IMR-90 (cell line): ENCODE data around the gene GRIK3. TPM values are rescaled to one million over a fixed set of nuclear protein-coding genes. Genes with fewer than 3 reads are reported as not detected.

Source experiments
- ATAC-seq: fragments of 200-7000 bp; cut with Tn5 transposase; 2 replicates; pipeline ENCODE4 v1.9.1; 2020; ENCODE audit warnings: low read depth, mild to moderate bottlenecking, moderate library complexity
- BruUV-seq: library from RNA; stranded (reverse); fragments of 400-500 nt; replicated peaks from 2 replicates; lab custom pipeline; 2021; lab: Mats Ljungman, UMichigan
- CTCF ChIA-PET: fragments of 300-600 bp; formaldehyde crosslinking; extraction: SDS; loops from one replicate; lab custom pipeline; 2021; ENCODE audit warnings: antibody characterized with exemption; lab: Yijun Ruan, JAX
- POLR2A ChIA-PET: fragments of 300-600 bp; sonication (Branson Sonifier 250); formaldehyde crosslinking; loops from one replicate; lab custom pipeline; 2022; ENCODE audit warnings: antibody characterized with exemption; ENCODE audit not compliant: unreplicated experiment; lab: Charles Lee
- DNase-seq: peaks from one replicate; pipeline ENCODE4 v3.0.0; 2013
- H2AFZ ChIP-seq: replicated peaks from 2 replicates; pipeline ENCODE3; 2013; ENCODE audit warnings: low read length, mild to moderate bottlenecking; ENCODE audit not compliant: poor library complexity
- H2AK5ac ChIP-seq: 2 replicates; pipeline ENCODE4 v1.6.1; 2013; ENCODE audit warnings: low read depth, low read length, inconsistent platforms
- H2AK9ac ChIP-seq: replicated peaks from 2 replicates; pipeline ENCODE3; 2013; ENCODE audit warnings: mild to moderate bottlenecking, low read depth, low read length, moderate library complexity; ENCODE audit not compliant: poor library complexity
- H2BK120ac ChIP-seq: 2 replicates; pipeline ENCODE4 v1.6.1; 2013; ENCODE audit warnings: low read depth, low read length, inconsistent platforms
- H2BK15ac ChIP-seq: 3 replicates; pipeline ENCODE4 v1.6.1; 2013; ENCODE audit warnings: low read depth, low read length, inconsistent platforms
- H2BK20ac ChIP-seq: 2 replicates; pipeline ENCODE4 v1.6.1; 2013; ENCODE audit warnings: low read depth, mild to moderate bottlenecking, inconsistent platforms, low read length, moderate library complexity
- H2BK5ac ChIP-seq: 2 replicates; pipeline ENCODE4 v1.6.1; 2013; ENCODE audit warnings: mild to moderate bottlenecking, low read depth, low read length, inconsistent platforms; ENCODE audit not compliant: poor library complexity, severe bottlenecking
- H3K14ac ChIP-seq: replicated peaks from 2 replicates; pipeline ENCODE4 v1.6.1; 2013; ENCODE audit warnings: low read depth, low read length, inconsistent platforms
- H3K18ac ChIP-seq: 2 replicates; pipeline ENCODE4 v1.6.1; 2013; ENCODE audit warnings: low read depth, low read length, control low read depth
- H3K23ac ChIP-seq: 2 replicates; pipeline ENCODE4 v1.6.1; 2013; ENCODE audit warnings: low read depth, low read length, inconsistent platforms
- H3K27ac ChIP-seq: 2 replicates; pipeline ENCODE4 v1.5.1; 2013; ENCODE audit warnings: mild to moderate bottlenecking, control low read depth, low read length; ENCODE audit not compliant: insufficient read depth
- H3K27me3 ChIP-seq: 2 replicates; pipeline ENCODE4 v1.6.1; 2013; ENCODE audit warnings: low read length; ENCODE audit not compliant: control insufficient read depth, insufficient read depth
- H3K36me3 ChIP-seq: 2 replicates; pipeline ENCODE4 v1.6.1; 2013; ENCODE audit warnings: low read length, mixed read lengths; ENCODE audit not compliant: control insufficient read depth, insufficient read depth
- H3K4ac ChIP-seq: 2 replicates; pipeline ENCODE4 v1.6.1; 2013; ENCODE audit warnings: low read depth, low read length, inconsistent platforms
- H3K4me1 ChIP-seq: 2 replicates; pipeline ENCODE4 v1.6.1; 2013; ENCODE audit warnings: low read length, mixed read lengths; ENCODE audit not compliant: control insufficient read depth, insufficient read depth
- H3K4me2 ChIP-seq: 2 replicates; pipeline ENCODE4 v1.6.1; 2013; ENCODE audit warnings: low read depth, mild to moderate bottlenecking, control low read depth, low read length, moderate library complexity
- H3K4me3 ChIP-seq: 2 replicates; pipeline ENCODE4 v1.5.1; 2013; ENCODE audit warnings: low read depth, mild to moderate bottlenecking, control low read depth, low read length, moderate library complexity; ENCODE audit not compliant: insufficient read depth
- H3K56ac ChIP-seq: 2 replicates; pipeline ENCODE4 v1.6.1; 2013; ENCODE audit warnings: low read length, inconsistent platforms; ENCODE audit not compliant: insufficient read depth; ENCODE audit errors: extremely low read depth
- H3K79me1 ChIP-seq, 2 experiments: 2 replicates each; pipeline ENCODE4 v1.6.1; 2013; ENCODE audit warnings: low read length in 2 of 2, inconsistent platforms in 1 of 2, low read depth in 1 of 2
- H3K9ac ChIP-seq: 2 replicates; pipeline ENCODE4 v1.6.1; 2013; ENCODE audit warnings: low read depth, low read length, control low read depth
- H3K9me1 ChIP-seq: 2 replicates; pipeline ENCODE4 v1.6.1; 2013; ENCODE audit warnings: low read length, inconsistent platforms; ENCODE audit not compliant: insufficient read depth
- H3K9me3 ChIP-seq: 2 replicates; pipeline ENCODE4 v1.6.1; 2013; ENCODE audit warnings: low read length; ENCODE audit not compliant: control insufficient read depth, insufficient read depth
- H4K20me1 ChIP-seq: 2 replicates; pipeline ENCODE4 v1.6.1; 2013; ENCODE audit warnings: low read length, inconsistent platforms; ENCODE audit not compliant: insufficient read depth
- H4K5ac ChIP-seq: 2 replicates; pipeline ENCODE4 v1.6.1; 2013; ENCODE audit warnings: mild to moderate bottlenecking, low read depth, low read length, control low read depth
- H4K8ac ChIP-seq, 2 experiments: 2 replicates each; pipeline ENCODE4 v1.6.1; 2013; ENCODE audit warnings: low read depth in 2 of 2, low read length in 2 of 2, control low read depth in 1 of 2, inconsistent platforms in 1 of 2
- H4K91ac ChIP-seq: 2 replicates; pipeline ENCODE4 v1.6.1; 2013; ENCODE audit warnings: low read depth, low read length, inconsistent platforms; ENCODE audit not compliant: insufficient read depth
- BHLHE40 ChIP-seq: fragments of 150-350 bp; IDR thresholded peaks from 2 replicates; pipeline ENCODE4 v1.6.1; 2016; ENCODE audit warnings: mild to moderate bottlenecking, low read depth, low read length
- WGBS, 2 experiments: methylation state at CpG; one replicate each; pipeline versions ENCODE4 v1.1.5 to v1.1.7; 2013; ENCODE audit warnings: missing lambda C conversion rate in 2 of 2; ENCODE audit not compliant: insufficient read length in 1 of 2; ENCODE audit errors: extremely low coverage in 2 of 2; 5-methylcytosine and 5-hydroxymethylcytosine counted together
- dilution Hi-C: fragments of 300-500 bp; cut with HindIII; formaldehyde crosslinking; loops from one replicate; pipeline ENCODE4 v1.14.3; 2018; ENCODE audit warnings: low sequenced_read_pairs; ENCODE audit not compliant: unreplicated experiment
- in situ Hi-C: fragments of 300-500 bp; cut with MboI; formaldehyde crosslinking; loops from 3 replicates; pipeline ENCODE4 v1.14.3; 2019; ENCODE audit warnings: low sequenced_read_pairs, inconsistent platforms, mixed read lengths
- intact Hi-C: fragments of 100-400 bp; cut with micrococcal nuclease; formaldehyde crosslinking; loops from 2 replicates; pipeline ENCODE4 v1.10.0; 2022
- polyA plus RNA-seq, 3 experiments: library from polyadenylated mRNA; depleted of rRNA; stranded (reverse); fragments of >200 nt; gene quantifications; 2 replicates each; pipeline ENCODE4 v1.2.3, GENCODE V29; 2012; ENCODE audit warnings: low replicate concordance in 1 of 3
- total RNA-seq: library from RNA; depleted of rRNA; stranded (reverse); fragments of >200 nt; gene quantifications from 2 replicates; pipeline ENCODE4 v1.2.3, GENCODE V29; 2012

Gene GRIK3
- total and polyA plus RNA-seq, 2 of the 4 experiments (the other 2 are of a cell fraction): not detected

DNA sequence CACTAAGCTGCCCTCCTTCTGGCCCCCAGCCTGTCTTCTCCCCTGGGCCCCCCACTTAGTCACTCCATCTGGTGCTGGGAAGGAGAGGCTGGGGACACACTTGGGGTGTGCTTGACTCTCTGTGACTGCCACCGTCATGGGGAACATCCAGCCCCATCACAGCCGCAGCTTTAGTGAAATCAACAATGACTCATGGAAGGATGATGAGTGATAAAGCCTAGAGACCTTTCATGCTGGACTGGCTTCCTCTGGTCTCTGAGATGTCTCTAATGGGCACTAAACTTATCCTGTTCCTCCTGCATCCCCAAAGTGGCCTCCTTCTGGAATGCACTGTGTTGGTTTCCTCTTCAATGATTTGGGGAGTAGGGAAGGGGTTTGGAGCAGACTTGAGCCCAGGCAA is 172.9 kb downstream of the GRIK3 start:
- H3K14ac ChIP-seq: no peak overlapping the region
- ChIA-PET CTCF (no interaction called here), POLR2A (no interaction called here)
- H3K56ac ChIP-seq: no peak overlapping the region
- no peaks in the 10 kb centered on the region for H3K36me3 ChIP-seq
- no peaks in the 10 kb centered on the region for H3K27me3 ChIP-seq
- H4K20me1 ChIP-seq: no peaks in the 10 kb centered on the region
- no peak overlapping the region for H4K91ac ChIP-seq
- H3K4me1 ChIP-seq: no peaks in the 10 kb centered on the region
- in situ Hi-C loops (no loop called here), intact Hi-C loops (no loop called here), dilution Hi-C loops (no loop called here)
- H4K8ac ChIP-seq: no peak overlapping the region
- no peak overlapping the region for H3K4me2 ChIP-seq
- H2AFZ ChIP-seq: no peak overlapping the region
- H2AK9ac ChIP-seq: no peak overlapping the region
- no peak overlapping the region for H2BK20ac ChIP-seq
- no peak overlapping the region for H3K18ac ChIP-seq
- no peak overlapping the region for H2BK5ac ChIP-seq
- no peak overlapping the region for H3K9ac ChIP-seq
- H3K9me1 ChIP-seq: no peaks in the 10 kb centered on the region
- H3K27ac ChIP-seq: no peak overlapping the region
- no peak for TF ChIP-seq BHLHE40
- H3K4me3 ChIP-seq: no peak overlapping the region
- no TSS peak for BruUV-seq
- no peaks in the 10 kb centered on the region for H3K79me1 ChIP-seq
- ATAC-seq (no peak), DNase-seq (no peak)
- WGBS, 2 experiments: 60% methylated on average over 1 of the region's 2 CpGs; no CpG with 5 or more reads in 1 of the 2 experiments
- H2BK15ac ChIP-seq: no peak overlapping the region
- no peak overlapping the region for H3K23ac ChIP-seq
- no peaks in the 10 kb centered on the region for H3K9me3 ChIP-seq
- H3K4ac ChIP-seq: no peak overlapping the region
- H2BK120ac ChIP-seq: no peak overlapping the region
- H2AK5ac ChIP-seq: no peak overlapping the region
- H4K5ac ChIP-seq: no peak overlapping the region
